Karpas-422 (cell line): ENCODE data around the gene DUOXA2. TPM values are rescaled to one million over a fixed set of nuclear protein-coding genes. Genes with fewer than 3 reads are reported as not detected.

Source experiments
- DNase-seq: peaks from one replicate; pipeline ENCODE4 v3.0.0-alpha.2; 2015
- H2AFZ ChIP-seq: fragments of 200-600 bp; sonication (generic); 2 replicates; pipeline ENCODE4 v1.6.1; 2014; ENCODE audit warnings: antibody characterized with exemption, low read length, mixed read lengths
- H3K27ac ChIP-seq: fragments of 200-600 bp; sonication (generic); 2 replicates; pipeline ENCODE4 v1.5.1; 2014; ENCODE audit warnings: mild to moderate bottlenecking, low read length, moderate library complexity
- H3K27me3 ChIP-seq: fragments of 200-600 bp; sonication (generic); 2 replicates; pipeline ENCODE4 v1.6.1; 2014; ENCODE audit warnings: low read length, mixed read lengths
- H3K36me3 ChIP-seq: fragments of 200-600 bp; sonication (generic); 2 replicates; pipeline ENCODE4 v1.6.1; 2014; ENCODE audit warnings: low read length, mixed read lengths; ENCODE audit not compliant: insufficient read depth
- H3K4me1 ChIP-seq: fragments of 200-600 bp; sonication (generic); 2 replicates; pipeline ENCODE4 v1.6.1; 2014; ENCODE audit warnings: mild to moderate bottlenecking, low read length, mixed read lengths
- H3K4me2 ChIP-seq: fragments of 200-600 bp; sonication (generic); 2 replicates; pipeline ENCODE4 v1.6.1; 2014; ENCODE audit warnings: low read length, low read depth, mild to moderate bottlenecking; ENCODE audit not compliant: poor library complexity, severe bottlenecking
- H3K4me3 ChIP-seq: fragments of 200-600 bp; sonication (generic); 2 replicates; pipeline ENCODE4 v1.5.1; 2014; ENCODE audit warnings: mild to moderate bottlenecking, antibody characterized with exemption, low read length, mixed read lengths
- H3K79me2 ChIP-seq: fragments of 200-600 bp; sonication (generic); 2 replicates; pipeline ENCODE4 v1.6.1; 2014; ENCODE audit warnings: mild to moderate bottlenecking, low read length, mixed read lengths
- H3K9ac ChIP-seq: fragments of 200-600 bp; sonication (generic); 2 replicates; pipeline ENCODE4 v1.6.0; 2014; ENCODE audit warnings: low read length
- H3K9me2 ChIP-seq: fragments of 200-600 bp; sonication (generic), shearing (Covaris generic); replicated peaks from 2 replicates; pipeline ENCODE4 v1.6.0; 2014; ENCODE audit warnings: mild to moderate bottlenecking, low read length, moderate library complexity; ENCODE audit not compliant: insufficient read depth
- H3K9me3 ChIP-seq: fragments of 300-700, 200-600 bp; sonication (generic); 2 replicates; pipeline ENCODE4 v1.6.1; 2014; ENCODE audit warnings: low read length, mixed read lengths
- H4K20me1 ChIP-seq: fragments of 200-600 bp; sonication (generic); 2 replicates; pipeline ENCODE4 v1.6.1; 2014; ENCODE audit warnings: mild to moderate bottlenecking, antibody characterized with exemption, low read length, low read depth; ENCODE audit not compliant: insufficient read depth
- total RNA-seq: library from RNA; depleted of rRNA; stranded (reverse); fragments of >200 nt; shearing (Covaris generic); gene quantifications from 2 replicates; pipeline ENCODE4 v1.2.3, GENCODE V29; 2014; ENCODE audit warnings: low replicate concordance

DUOXA2 gene
- total RNA-seq, 1 experiment from 2014 or later, result not detected

DNA sequence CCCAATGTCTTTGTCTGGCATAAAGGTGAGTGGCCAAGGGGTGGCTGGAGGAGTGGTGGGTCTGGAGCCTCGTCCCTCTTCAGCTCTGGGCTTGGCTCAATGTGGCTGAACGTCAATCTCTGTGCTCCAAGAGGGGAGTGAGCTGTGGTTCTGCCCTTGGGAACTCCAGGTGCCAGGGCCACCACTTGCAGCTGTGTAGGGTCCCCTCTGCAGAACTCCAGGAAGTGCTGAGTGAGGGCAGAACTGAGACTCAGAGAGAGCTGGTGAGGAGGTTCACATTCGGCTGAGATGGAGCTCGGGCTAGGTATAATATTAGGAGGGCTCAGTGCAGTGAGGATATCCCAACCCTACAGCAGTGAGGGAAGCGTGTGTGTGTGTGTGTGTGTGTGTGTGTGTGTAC lies 27.3 kb downstream of the DUOXA2 start:
- Histone ChIP-seq H3K4me2 (no peak overlapping the region), H4K20me1 (no peaks in the 10 kb centered on the region), H3K4me1 (no peaks in the 10 kb centered on the region), H3K9me2 (no peaks in the 10 kb centered on the region), H3K9ac (no peak overlapping the region), H3K9me3 (no peaks in the 10 kb centered on the region), H3K79me2 (no peaks in the 10 kb centered on the region), H3K36me3 (no peaks in the 10 kb centered on the region), H2AFZ (no peak overlapping the region), H3K27ac (no peak overlapping the region), H3K4me3 (no peak overlapping the region), H3K27me3 (no peaks in the 10 kb centered on the region)
- DNase-seq, result no peak

DNA sequence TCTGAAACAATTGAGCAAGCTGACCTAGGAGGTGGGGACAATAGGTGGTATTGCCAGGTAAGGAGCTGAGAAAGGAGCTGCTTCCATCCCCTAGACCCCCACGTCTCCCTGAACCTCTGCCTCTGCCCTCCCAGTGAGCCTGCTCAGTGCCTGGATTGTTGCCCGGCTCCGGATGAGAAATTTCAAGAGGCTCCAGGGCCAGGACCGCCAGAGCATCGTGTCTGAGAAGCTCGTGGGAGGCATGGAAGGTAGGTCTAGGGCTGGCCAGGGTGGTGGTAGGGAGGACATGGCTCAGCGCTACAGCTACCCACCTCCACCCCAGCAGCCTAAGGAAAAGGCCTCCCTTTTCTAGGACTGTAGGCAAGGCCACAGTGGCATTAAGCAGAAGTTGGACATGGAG lies 28.9 kb downstream of the DUOXA2 start:
- no peak overlapping the region for H2AFZ ChIP-seq
- no peaks in the 10 kb centered on the region for H3K79me2 ChIP-seq
- no peaks in the 10 kb centered on the region for H4K20me1 ChIP-seq
- H3K9ac ChIP-seq, result no peak overlapping the region
- no peak overlapping the region for H3K4me2 ChIP-seq
- no peaks in the 10 kb centered on the region for H3K27me3 ChIP-seq
- no peak overlapping the region for H3K4me3 ChIP-seq
- DNase-seq, result no peak
- no peaks in the 10 kb centered on the region for H3K9me3 ChIP-seq
- H3K9me2 ChIP-seq, result no peaks in the 10 kb centered on the region
- H3K27ac ChIP-seq, result no peak overlapping the region
- no peaks in the 10 kb centered on the region for H3K36me3 ChIP-seq
- no peaks in the 10 kb centered on the region for H3K4me1 ChIP-seq

DNA sequence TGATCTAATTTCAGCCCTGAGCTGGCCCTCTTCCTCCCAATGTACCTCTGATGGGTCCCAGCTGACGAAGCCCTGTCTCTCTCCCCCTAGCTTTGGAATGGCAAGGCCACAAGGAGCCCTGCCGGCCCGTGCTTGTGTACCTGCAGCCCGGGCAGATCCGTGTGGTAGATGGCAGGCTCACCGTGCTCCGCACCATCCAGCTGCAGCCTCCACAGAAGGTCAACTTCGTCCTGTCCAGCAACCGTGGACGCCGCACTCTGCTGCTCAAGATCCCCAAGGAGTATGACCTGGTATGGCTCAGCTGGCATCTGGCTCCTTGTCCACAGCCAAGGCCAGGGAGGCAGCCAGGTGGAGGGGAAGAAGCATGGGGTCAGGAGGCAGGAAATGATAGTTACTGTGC lies 29.8 kb downstream of the DUOXA2 start:
- Histone ChIP-seq H3K27me3 (no peaks in the 10 kb centered on the region), H3K9me2 (no peaks in the 10 kb centered on the region), H3K9me3 (no peaks in the 10 kb centered on the region), H3K36me3 (no peaks in the 10 kb centered on the region), H4K20me1 (no peaks in the 10 kb centered on the region), H3K4me1 (no peaks in the 10 kb centered on the region), H3K4me3 (no peak overlapping the region), H3K27ac (no peak overlapping the region), H3K4me2 (no peak overlapping the region), H2AFZ (no peak overlapping the region), H3K79me2 (no peaks in the 10 kb centered on the region), H3K9ac (no peak overlapping the region)
- DNase-seq, result no peak

DNA sequence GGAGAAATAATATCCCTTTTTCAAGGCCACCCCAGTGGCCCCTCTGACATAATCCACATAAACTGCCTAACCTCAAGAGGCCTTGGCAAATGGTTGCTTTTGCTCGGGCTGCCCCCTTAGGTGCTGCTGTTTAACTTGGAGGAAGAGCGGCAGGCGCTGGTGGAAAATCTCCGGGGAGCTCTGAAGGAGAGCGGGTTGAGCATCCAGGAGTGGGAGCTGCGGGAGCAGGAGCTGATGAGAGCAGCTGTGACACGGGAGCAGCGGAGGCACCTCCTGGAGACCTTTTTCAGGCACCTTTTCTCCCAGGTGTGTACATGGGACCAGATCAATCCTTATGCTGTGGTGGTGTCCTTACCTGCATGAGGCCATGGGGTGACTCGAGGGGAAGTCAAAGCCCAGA lies 30.6 kb downstream of the DUOXA2 start:
- H3K79me2 ChIP-seq, result no peaks in the 10 kb centered on the region
- no peaks in the 10 kb centered on the region for H3K4me1 ChIP-seq
- no peak overlapping the region for H3K4me2 ChIP-seq
- no peaks in the 10 kb centered on the region for H3K27me3 ChIP-seq
- H2AFZ ChIP-seq, result no peak overlapping the region
- no peak overlapping the region for H3K27ac ChIP-seq
- H3K9me2 ChIP-seq, result no peaks in the 10 kb centered on the region
- no peak overlapping the region for H3K4me3 ChIP-seq
- H3K36me3 ChIP-seq, result no peaks in the 10 kb centered on the region
- H3K9me3 ChIP-seq, result no peaks in the 10 kb centered on the region
- no peaks in the 10 kb centered on the region for H4K20me1 ChIP-seq
- no peak for DNase-seq
- H3K9ac ChIP-seq, result no peak overlapping the region

DNA sequence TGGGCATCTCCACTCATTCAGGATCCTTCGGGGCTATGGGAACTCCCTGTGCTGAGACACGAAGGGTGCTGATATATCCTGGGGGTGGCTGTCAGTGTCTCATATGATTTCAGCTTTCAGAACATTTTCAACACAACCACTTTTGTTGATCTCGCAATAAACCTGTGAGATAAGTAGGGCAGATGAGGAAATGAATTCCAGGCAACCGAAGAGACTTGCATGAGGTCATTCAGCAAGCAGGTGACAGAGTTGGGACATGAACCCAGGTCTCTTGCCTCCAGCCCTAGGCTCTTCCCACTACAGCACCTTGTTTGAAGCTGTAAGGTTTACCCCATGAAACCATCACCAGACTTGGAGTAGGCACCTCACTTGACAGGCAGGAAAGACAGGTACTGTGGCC lies 32.3 kb downstream of the DUOXA2 start:
- H3K27ac ChIP-seq, result no peak overlapping the region
- H3K36me3 ChIP-seq, result no peaks in the 10 kb centered on the region
- no peaks in the 10 kb centered on the region for H3K9me3 ChIP-seq
- DNase-seq, result no peak
- no peaks in the 10 kb centered on the region for H3K27me3 ChIP-seq
- no peaks in the 10 kb centered on the region for H3K4me1 ChIP-seq
- H3K9me2 ChIP-seq, result no peaks in the 10 kb centered on the region
- no peaks in the 10 kb centered on the region for H4K20me1 ChIP-seq
- H3K4me3 ChIP-seq, result no peak overlapping the region
- no peak overlapping the region for H3K4me2 ChIP-seq
- no peak overlapping the region for H2AFZ ChIP-seq
- no peak overlapping the region for H3K9ac ChIP-seq
- no peaks in the 10 kb centered on the region for H3K79me2 ChIP-seq

DNA sequence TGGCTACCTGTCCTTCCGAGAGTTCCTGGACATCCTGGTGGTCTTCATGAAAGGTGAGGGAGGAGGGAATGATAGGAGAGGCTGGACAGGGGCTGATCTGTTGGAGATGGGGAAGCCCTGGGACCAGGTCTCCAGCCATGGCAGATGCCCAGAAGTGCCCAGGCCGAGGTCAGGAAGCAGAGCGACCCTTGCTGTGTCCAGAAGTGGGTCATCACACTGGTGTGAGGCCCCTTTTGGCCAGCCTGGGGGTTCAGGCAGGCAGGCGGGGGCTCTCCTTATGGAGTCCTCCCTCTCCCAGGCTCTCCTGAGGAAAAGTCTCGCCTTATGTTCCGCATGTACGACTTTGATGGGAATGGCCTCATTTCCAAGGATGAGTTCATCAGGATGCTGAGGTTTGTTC lies 33.5 kb downstream of the DUOXA2 start:
- H3K9me2 ChIP-seq, result no peaks in the 10 kb centered on the region
- H3K4me2 ChIP-seq, result no peak overlapping the region
- H3K27me3 ChIP-seq, result no peaks in the 10 kb centered on the region
- H3K4me1 ChIP-seq, result no peaks in the 10 kb centered on the region
- H3K79me2 ChIP-seq, result no peaks in the 10 kb centered on the region
- no peaks in the 10 kb centered on the region for H3K9me3 ChIP-seq
- no peak overlapping the region for H3K9ac ChIP-seq
- H3K27ac ChIP-seq, result no peak overlapping the region
- no peak overlapping the region for H3K4me3 ChIP-seq
- H3K36me3 ChIP-seq, result no peaks in the 10 kb centered on the region
- no peak overlapping the region for H2AFZ ChIP-seq
- no peak for DNase-seq
- no peaks in the 10 kb centered on the region for H4K20me1 ChIP-seq

DNA sequence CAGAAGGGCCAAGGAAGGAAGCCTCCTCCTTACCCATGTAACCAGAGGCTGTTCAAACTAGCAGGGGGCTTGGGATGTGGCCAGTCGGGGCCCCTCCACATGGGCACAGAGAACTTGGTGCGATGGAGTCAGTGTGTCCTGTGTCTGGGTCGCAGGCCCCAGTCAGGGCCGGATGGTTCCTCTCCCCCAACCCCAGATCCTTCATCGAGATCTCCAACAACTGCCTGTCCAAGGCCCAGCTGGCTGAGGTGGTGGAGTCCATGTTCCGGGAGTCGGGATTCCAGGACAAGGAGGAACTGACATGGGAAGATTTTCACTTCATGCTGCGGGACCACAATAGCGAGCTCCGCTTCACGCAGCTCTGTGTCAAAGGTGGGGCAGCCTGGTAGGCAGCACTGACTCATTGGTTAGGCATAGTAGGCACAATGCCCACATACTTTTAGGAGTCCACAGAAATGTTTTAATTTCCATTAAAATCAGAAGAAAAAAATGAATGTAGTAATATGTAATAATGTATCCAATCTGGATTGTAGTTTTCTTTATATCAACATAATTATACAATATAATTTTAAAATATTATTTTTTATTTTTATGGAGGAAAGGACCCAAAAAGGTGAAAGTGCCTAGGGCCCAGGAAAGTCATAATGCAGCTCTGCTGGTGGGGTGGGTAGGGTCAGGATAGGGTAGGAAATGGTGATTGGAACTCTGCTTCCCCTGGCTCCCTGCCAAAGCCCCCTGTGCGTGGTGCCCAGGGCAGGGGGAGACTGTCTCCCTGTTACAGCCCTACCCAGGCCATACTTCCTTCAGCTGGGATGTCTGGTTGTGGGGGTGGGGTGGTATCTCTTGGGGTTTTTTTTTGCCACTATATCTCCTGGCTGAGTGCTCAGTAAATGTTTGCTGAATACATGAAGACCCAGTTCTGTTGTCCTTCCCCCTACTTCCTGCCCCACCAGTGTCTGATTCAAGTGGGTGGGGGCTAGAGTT lies 34.2 kb downstream of the DUOXA2 start:
- no peaks in the 10 kb centered on the region for H3K4me1 ChIP-seq
- H2AFZ ChIP-seq, result no peak overlapping the region
- H3K36me3 ChIP-seq, result no peaks in the 10 kb centered on the region
- no peak overlapping the region for H3K27ac ChIP-seq
- H3K9ac ChIP-seq, result no peak overlapping the region
- DNase-seq, result no peak
- H3K4me3 ChIP-seq, result no peak overlapping the region
- H3K79me2 ChIP-seq, result no peaks in the 10 kb centered on the region
- H3K9me2 ChIP-seq, result no peaks in the 10 kb centered on the region
- no peaks in the 10 kb centered on the region for H4K20me1 ChIP-seq
- H3K4me2 ChIP-seq, result no peak overlapping the region
- no peaks in the 10 kb centered on the region for H3K9me3 ChIP-seq
- no peaks in the 10 kb centered on the region for H3K27me3 ChIP-seq

DNA sequence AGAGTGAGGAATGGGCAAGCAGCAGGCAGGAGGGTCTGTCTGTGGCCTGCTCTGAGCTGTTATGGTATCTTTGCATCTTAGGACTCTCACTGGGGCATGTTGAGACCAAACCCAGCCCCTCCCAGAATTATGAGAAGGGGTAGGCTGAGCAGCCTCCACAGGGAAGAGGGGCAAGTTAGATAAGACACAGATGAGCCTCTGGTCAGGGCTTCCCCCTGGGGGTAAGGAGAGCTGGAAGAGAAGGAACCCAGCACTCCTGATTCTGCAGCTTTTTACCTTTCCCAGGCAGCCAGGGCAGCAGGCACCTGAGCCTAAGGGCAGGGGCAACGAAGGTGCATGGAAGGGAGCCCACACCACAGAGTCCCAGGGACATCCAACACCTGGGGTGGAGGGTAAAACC lies 34.9 kb downstream of the DUOXA2 start:
- Histone ChIP-seq H3K4me3 (no peak overlapping the region), H3K79me2 (no peaks in the 10 kb centered on the region), H3K27me3 (no peaks in the 10 kb centered on the region), H4K20me1 (no peaks in the 10 kb centered on the region), H3K9ac (no peak overlapping the region), H3K9me2 (no peaks in the 10 kb centered on the region), H3K27ac (no peak overlapping the region), H3K4me2 (no peak overlapping the region), H2AFZ (no peak overlapping the region), H3K4me1 (no peaks in the 10 kb centered on the region), H3K9me3 (no peaks in the 10 kb centered on the region), H3K36me3 (no peaks in the 10 kb centered on the region)
- DNase-seq, result no peak
